ENCODE data around the gene RUFY4.

RUFY4 gene

GRCh38 chr2:218031771-218032257 lies 37.2 kb upstream of the RUFY4 start:
- no peak for TF ChIP-seq CTCF (IDR thresholded peaks at IDR 0.05; ENCODE audit: borderline replicate concordance, insufficient read depth, low read depth, low read length)
- no peak overlapping the region for H3K4me3 ChIP-seq (ENCODE audit: low read depth, low read length)

DNA sequence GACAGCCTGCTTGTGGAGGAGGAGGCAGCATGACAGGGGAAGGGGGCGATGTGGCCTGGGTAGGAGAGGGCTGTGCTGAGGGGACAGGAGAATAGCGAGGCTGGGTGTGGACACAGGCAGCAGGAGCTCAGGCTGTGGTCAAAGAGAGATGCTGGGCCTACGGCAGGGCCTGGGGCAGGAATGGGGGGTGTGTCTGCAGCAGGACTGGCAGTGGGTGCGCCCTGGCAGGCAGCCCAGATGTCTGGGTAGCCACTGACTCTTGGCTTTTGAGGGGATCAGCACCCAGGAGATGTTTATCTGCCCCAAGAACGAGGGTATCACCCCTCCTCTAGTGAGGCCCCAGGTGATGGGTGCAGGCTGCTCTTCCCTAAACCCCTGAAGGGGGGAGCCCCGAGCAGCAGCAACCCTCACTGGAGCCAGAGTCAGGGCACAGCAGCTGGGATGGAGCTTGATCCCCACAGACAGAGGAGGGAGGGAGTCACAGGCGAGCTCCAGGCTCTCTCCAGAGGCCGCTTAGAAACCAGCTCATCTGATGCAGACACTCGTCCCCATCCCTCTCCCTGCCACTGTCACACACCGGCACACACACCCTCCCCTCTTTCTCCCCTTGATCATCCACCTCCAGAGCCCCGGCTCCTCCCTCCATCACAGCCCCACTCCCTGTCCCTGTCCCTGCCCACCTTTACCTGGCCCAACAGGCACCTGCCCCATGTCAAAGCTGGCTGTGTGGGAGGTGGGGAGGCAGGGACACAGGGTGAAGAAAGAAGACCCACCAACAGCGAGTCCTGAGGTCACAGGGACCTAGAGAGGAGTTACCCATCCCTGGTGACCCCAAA lies 36.5 kb upstream of the RUFY4 start:
- no peak for TF ChIP-seq CTCF (IDR thresholded peaks at IDR 0.05; ENCODE audit: borderline replicate concordance, insufficient read depth, low read depth, low read length)
- H3K4me3 ChIP-seq (ENCODE audit: low read depth, low read length): no peak overlapping the region

DNA sequence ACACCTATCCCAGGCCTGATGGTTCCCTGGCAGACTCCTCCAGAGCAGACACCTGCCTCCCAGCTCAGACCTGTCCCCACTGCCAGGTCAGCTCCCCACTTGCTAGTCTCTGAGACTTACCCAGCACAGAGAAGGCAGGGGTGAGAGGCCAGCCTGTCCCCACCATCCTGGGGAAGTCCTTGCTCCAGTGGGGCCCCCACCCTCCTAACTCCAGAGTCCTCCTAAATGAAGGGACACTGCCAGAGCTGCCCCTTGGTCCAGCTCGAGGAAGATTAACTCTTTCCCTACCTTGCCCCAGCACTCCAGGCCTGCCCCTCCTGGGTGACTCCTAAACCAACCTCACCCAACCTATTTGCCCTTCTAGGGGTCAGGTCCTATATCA lies 35.9 kb upstream of the RUFY4 start:
- H3K4me3 ChIP-seq (ENCODE audit: low read depth, low read length): no peak overlapping the region
- TF ChIP-seq CTCF (IDR thresholded peaks at IDR 0.05; ENCODE audit: borderline replicate concordance, insufficient read depth, low read depth, low read length): no peak

DNA sequence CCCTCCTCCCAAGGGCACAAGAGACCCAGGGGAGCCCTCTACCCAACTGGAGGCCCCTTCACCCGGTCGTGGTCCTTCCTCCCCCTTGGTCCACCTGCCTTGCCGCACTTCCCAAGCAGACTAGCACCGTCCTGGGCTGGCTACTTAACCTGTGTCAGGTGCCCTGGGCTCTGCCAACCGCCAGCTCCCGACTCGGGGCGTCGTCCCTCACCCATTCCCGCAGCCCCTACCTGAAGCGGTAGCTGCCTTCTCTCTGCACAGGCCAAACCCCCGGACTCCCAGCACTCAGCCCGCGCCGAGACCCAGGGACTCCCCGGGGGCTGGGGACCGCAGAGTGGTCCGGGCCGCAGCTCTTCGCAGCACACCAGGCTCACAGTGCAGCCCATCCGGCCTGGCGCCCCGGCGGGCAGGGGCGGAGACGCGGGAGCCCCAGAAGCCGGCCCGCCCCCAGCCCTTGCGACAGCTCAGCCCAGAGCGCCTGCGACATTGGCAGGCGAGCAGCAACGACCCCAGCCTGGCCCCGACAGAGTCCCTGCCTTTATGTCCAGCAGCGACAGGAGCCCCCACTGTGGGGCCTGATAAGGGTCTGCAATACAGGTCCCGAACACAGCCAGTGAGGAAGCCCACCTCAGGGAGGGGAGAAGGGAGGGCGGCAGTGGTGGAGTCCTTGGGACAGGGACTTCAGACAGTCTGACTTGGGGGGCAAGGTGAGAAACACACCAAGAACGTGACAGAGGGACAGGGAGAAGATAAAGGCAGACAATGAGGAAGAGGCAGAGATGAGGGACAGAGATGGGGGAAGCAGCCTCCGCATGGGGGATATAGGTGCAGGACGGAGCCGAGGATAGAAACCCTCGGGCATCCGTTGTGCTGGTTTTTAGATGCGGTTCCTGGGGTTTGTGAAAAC lies 35.2 kb upstream of the RUFY4 start:
- H3K4me3 ChIP-seq (ENCODE audit: low read depth, low read length): no peak overlapping the region
- no peak for TF ChIP-seq CTCF (IDR thresholded peaks at IDR 0.05; ENCODE audit: borderline replicate concordance, insufficient read depth, low read depth, low read length)

- peak; percentile 72 for TF ChIP-seq CTCF (IDR thresholded peaks at IDR 0.05; ENCODE audit: borderline replicate concordance, insufficient read depth, low read depth, low read length)
- H3K4me3 ChIP-seq (ENCODE audit: low read depth, low read length): peak overlapping the region; percentile 43
Observed at GRCh38 chr2:218034497-218035213, 34.4 kb upstream of the RUFY4 start.

DNA sequence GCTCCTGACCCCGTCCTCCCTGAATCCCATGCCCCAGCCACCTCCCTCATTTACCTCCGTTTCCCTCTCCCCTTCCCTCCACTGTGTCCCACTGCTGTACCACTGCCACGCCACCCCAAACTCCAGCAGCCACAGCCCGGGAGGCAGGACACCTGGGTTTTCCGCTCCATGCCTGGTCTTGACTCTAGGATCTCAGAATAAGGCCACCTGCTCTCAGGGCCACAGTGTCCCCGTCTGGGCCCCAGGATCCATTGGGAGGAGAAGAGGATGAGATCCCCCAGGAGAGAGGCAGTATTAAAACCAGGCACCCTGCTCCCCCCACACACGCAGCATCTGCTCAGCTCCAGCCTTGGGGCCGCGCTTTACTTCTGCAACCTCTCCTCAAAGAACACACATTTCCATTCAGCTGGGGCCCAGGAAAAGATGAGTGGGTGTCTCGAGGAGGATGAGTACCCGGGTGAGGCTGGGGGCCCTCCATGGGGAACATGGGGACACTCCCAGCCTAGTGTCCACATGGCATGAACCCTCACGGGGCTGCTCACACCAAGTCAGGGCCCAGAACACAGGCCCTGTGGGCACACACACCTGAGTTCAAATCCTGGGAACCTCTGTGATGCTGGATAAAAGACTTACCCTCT lies 33.5 kb upstream of the RUFY4 start:
- no peak for TF ChIP-seq CTCF (IDR thresholded peaks at IDR 0.05; ENCODE audit: borderline replicate concordance, insufficient read depth, low read depth, low read length)
- peak overlapping the region; percentile 43 for H3K4me3 ChIP-seq (ENCODE audit: low read depth, low read length)
